HFFc6 (cell line): ENCODE data around the gene PATE2. TPM values are rescaled to one million over a fixed set of nuclear protein-coding genes. Genes with fewer than 3 reads are reported as not detected.

ENCODE experiments used
- DNase-seq: peaks from one replicate; pipeline ENCODE4 v3.0.0-alpha.2; 2018
- H3K27ac Mint-ChIP-seq: 2 replicates; pipeline ENCODE4 v1.8.0; 2020; ENCODE audit warnings: mild to moderate bottlenecking, mixed read lengths
- H3K27me3 Mint-ChIP-seq: 2 replicates; pipeline ENCODE4 v1.8.0; 2021; ENCODE audit warnings: mild to moderate bottlenecking, moderate library complexity, mixed read lengths; ENCODE audit not compliant: insufficient read depth
- H3K36me3 Mint-ChIP-seq: 2 replicates; pipeline ENCODE4 v1.8.0; 2021; ENCODE audit warnings: low read depth, mixed read lengths
- H3K4me1 Mint-ChIP-seq: 2 replicates; pipeline ENCODE4 v1.8.0; 2020; ENCODE audit warnings: low read depth, mixed read lengths
- H3K4me3 Mint-ChIP-seq: 2 replicates; pipeline ENCODE4 v1.8.0; 2020; ENCODE audit warnings: mild to moderate bottlenecking, moderate library complexity, mixed read lengths
- H3K9me3 Mint-ChIP-seq: 2 replicates; pipeline ENCODE4 v1.8.0; 2020; ENCODE audit warnings: mild to moderate bottlenecking, mixed read lengths
- total RNA-seq, 6 experiments: library from RNA; stranded (reverse); fragmentation: NEBNext Ultra II Directional; extraction: Animal tissue kit (Norgen Biotek cat#: 25700); gene quantifications; 2 replicates in 1 of 6; 3 replicates in 5 of 6; pipeline ENCODE4 v1.2.3, GENCODE V29; 2021
- TF ChIP-seq, protein P1 (sequence below): fragments of 200-600 bp; sonication (generic); IDR thresholded peaks from 2 replicates; pipeline ENCODE4 v1.5.0; 2021; ENCODE audit warnings: antibody characterized with exemption, mild to moderate bottlenecking

Gene PATE2
- total RNA-seq, 6 experiments from 2014 or later, result 0.11 TPM; not detected in 5

DNA sequence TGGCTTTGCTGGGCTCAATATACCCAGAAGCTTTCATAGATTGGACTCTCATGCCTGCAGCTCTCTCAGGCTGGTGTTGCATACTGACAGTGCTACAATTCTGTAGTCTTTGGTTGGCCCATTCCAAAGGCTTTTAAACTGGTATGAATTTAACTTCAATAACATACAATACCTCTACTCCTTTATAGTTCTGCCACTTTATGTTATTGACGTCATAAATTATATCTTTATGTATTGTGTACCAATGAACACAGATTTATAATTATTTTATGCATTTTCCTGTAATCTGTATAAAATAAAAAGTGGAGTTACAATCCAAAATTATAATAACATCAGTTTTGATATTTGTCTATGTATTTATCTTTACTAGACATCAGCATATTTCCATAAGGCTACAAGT lies 16.2 kb downstream of the PATE2 start:
- Mint-ChIP-seq H3K4me3 (no peak overlapping the region), H3K36me3 (no peaks in the 10 kb centered on the region), H3K9me3 (peaks cover 8% of the 10 kb centered on the region), H3K4me1 (no peaks in the 10 kb centered on the region), H3K27me3 (peaks cover 5% of the 10 kb centered on the region), H3K27ac (no peak overlapping the region)
- TF ChIP-seq, protein P1, sequence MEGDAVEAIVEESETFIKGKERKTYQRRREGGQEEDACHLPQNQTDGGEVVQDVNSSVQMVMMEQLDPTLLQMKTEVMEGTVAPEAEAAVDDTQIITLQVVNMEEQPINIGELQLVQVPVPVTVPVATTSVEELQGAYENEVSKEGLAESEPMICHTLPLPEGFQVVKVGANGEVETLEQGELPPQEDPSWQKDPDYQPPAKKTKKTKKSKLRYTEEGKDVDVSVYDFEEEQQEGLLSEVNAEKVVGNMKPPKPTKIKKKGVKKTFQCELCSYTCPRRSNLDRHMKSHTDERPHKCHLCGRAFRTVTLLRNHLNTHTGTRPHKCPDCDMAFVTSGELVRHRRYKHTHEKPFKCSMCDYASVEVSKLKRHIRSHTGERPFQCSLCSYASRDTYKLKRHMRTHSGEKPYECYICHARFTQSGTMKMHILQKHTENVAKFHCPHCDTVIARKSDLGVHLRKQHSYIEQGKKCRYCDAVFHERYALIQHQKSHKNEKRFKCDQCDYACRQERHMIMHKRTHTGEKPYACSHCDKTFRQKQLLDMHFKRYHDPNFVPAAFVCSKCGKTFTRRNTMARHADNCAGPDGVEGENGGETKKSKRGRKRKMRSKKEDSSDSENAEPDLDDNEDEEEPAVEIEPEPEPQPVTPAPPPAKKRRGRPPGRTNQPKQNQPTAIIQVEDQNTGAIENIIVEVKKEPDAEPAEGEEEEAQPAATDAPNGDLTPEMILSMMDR, result no peak
- DNase-seq, result no peak

DNA sequence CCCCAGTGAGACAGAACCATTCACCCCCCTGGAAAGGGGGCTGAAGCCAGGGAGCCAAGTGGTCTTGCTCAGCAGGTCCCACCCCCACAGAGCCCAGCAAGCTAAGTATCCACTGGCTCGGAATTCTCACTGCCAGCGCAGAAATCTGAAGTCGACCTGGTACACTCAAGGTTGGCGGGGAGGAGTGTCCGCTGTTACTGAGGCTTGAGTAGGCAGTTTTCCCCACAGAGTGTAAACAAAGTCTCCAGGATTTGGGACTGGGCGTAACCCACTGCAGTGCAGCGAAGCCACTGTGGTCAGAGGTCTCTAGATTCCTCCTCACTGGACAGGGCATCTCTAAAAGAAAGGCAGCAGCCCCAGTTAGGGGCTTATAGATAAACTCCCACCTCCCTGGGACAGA lies 22.6 kb downstream of the PATE2 start:
- DNase-seq, result no peak
- H3K4me3 Mint-ChIP-seq, result no peak overlapping the region
- TF ChIP-seq, protein P1, result no peak
- H3K36me3 Mint-ChIP-seq, result no peaks in the 10 kb centered on the region
- H3K4me1 Mint-ChIP-seq, result no peaks in the 10 kb centered on the region
- H3K9me3 Mint-ChIP-seq, result peaks cover 12% of the 10 kb centered on the region
- peaks cover 9% of the 10 kb centered on the region; the same call in 1 of the 2 replicates for H3K27me3 Mint-ChIP-seq
- H3K27ac Mint-ChIP-seq, result no peak overlapping the region

DNA sequence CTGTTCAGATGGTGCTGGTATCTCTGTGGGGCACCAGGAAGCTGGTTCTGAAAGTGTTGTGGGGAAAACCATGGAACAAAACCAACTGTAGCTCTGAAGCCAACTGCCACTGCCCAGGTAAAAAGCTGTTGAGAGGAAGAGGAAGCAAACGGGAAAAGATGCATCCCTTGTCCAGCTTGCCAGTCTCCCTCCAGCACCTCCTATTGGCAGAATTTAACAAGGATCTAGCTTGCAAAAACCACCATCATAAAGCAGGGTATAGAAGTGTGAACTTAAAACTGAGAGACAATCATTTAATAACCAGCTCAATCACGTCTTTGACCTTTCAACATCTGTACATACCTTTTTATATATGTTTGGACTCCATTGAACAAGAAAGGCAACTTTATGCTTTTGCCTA lies 28.0 kb downstream of the PATE2 start:
- Mint-ChIP-seq H3K4me3 (no peak overlapping the region), H3K27me3 (peaks cover 5% of the 10 kb centered on the region; the same call in 1 of the 2 replicates), H3K36me3 (no peaks in the 10 kb centered on the region), H3K27ac (no peak overlapping the region), H3K9me3 (no peaks in the 10 kb centered on the region), H3K4me1 (no peaks in the 10 kb centered on the region)
- TF ChIP-seq, protein P1, result no peak
- no peak for DNase-seq

DNA sequence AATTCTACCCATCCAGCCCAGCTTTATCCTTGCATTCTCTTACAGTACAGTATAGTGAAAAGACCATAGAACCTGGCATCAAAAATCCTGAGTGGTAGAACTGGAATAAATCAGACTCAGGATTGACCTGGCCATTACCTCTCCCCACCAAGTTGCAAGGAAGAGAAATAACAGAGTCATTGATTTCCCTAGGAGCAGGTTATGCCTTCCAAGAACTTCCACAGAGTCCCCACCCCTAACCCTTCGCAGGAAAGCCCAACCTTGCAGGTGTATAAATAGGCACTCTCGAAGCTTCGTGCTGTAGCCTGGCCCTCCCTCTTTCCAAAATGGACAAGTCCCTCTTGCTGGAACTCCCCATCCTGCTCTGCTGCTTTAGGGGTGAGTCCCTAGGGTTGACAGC lies 32.6 kb downstream of the PATE2 start, which contains the start of gene PATE1:
Gene PATE1, plus strand, starts transcription at position 301 of the 400 bp plus-strand sequence. Its CDS starts 26 bp downstream, at position 327.
- TF ChIP-seq, protein P1, result no peak
- no peak for DNase-seq
- Mint-ChIP-seq H3K27me3 (no peaks in the 10 kb centered on the region; the same call in 1 of the 2 replicates), H3K9me3 (no peaks in the 10 kb centered on the region), H3K36me3 (no peaks in the 10 kb centered on the region), H3K4me1 (no peaks in the 10 kb centered on the region), H3K27ac (no peak within 1 kb of the TSS), H3K4me3 (no peak within 1 kb of the TSS)

DNA sequence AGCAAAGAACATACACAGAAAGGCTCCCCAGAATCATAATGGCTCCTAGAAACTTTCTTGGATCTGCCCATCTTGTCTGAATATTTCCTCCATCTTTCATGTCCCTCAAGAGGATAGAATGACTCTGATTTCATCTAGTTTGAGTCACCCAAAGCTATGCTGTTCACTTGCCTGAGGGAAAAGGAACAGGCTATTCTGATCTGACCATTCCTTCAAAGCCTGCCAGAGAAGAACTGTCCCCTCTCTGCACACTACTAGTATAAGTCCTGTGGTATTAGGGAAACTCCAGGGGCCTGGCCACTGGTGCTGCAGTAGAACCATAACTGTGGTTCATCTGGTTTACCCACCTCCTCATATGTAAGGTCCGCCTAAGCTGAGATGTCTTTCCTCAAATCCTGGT lies 34.9 kb downstream of the PATE2 start:
- peak; percentile 4 for DNase-seq
- Mint-ChIP-seq H3K27me3 (peaks cover 1% of the 10 kb centered on the region; the same call in 1 of the 2 replicates), H3K4me3 (no peak overlapping the region), H3K27ac (no peak overlapping the region), H3K4me1 (no peaks in the 10 kb centered on the region), H3K9me3 (no peaks in the 10 kb centered on the region), H3K36me3 (no peaks in the 10 kb centered on the region)
- TF ChIP-seq, protein P1, result no peak

DNA sequence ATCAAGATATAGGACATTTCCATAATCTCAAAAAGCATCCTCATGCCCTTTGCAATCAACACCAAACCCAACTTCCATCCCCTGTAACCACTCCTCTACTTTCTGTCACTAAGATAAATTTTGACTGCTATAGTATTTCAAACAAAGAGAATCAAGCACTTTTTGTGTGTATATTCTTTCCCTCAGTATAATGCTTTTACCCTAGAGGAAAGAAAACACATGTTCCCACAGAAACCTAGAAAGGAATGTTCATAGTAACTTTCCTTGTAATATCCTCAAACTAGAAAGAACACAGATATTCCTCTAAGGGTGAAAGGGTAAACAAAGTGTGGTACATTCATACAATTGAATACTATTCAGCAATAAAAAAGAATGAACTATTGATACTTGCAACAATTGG lies 38.0 kb downstream of the PATE2 start:
- Mint-ChIP-seq H3K27ac (no peak overlapping the region), H3K4me3 (no peak overlapping the region), H3K9me3 (no peaks in the 10 kb centered on the region; the same call in 1 of the 2 replicates), H3K4me1 (no peaks in the 10 kb centered on the region), H3K36me3 (no peaks in the 10 kb centered on the region), H3K27me3 (peaks cover 1% of the 10 kb centered on the region; the same call in 1 of the 2 replicates)
- no peak for DNase-seq
- TF ChIP-seq, protein P1, result no peak
